ENCODE data around the gene EXOC7. TPM values are rescaled to one million over a fixed set of nuclear protein-coding genes. Genes with fewer than 3 reads are reported as not detected.
A peak's percentile ranks its signal among the peaks of the same experiment; 100 is the strongest.
"Not testable (repeated sequence)": the region's sequence is repeated elsewhere in the genome, so short reads cannot be mapped to it uniquely, and the experiment has no call there.

The EXOC7 gene
- total RNA-seq, 2 donors from 2014 or later: 85.0 to 91.9 TPM

GRCh38 chr17:76049239-76049638 is 54.3 kb downstream of the EXOC7 start:
- no peaks in the 10 kb centered on the region for H3K9me3 Mint-ChIP-seq
- DNase-seq (ENCODE audit: low spot score in 2 of 2) (no peak), ATAC-seq (no peak)
- H3K27ac Mint-ChIP-seq: peak overlapping the region; percentile 65 to 94
- H3K36me3 Mint-ChIP-seq: peaks cover 23 to 48% of the 10 kb centered on the region in 2 donors

- Mint-ChIP-seq H3K27ac (peak overlapping the region; percentile 65 to 94), H3K36me3 (peaks cover 29 to 48% of the 10 kb centered on the region in 2 donors), H3K9me3 (no peaks in the 10 kb centered on the region)
- DNase-seq (ENCODE audit: low spot score in 2 of 2) (no peak), ATAC-seq (peak in 1 of 2 donors; percentile 71)
Observed at GRCh38 chr17:76048711-76049110, 54.9 kb downstream of the EXOC7 start.

GRCh38 chr17:76048025-76048605 is 55.5 kb downstream of the EXOC7 start:
- Mint-ChIP-seq H3K27ac (peak overlapping the region; percentile 17 to 83), H3K36me3 (peaks cover 28 to 46% of the 10 kb centered on the region in 2 donors), H3K9me3 (no peaks in the 10 kb centered on the region)
- DNase-seq (ENCODE audit: low spot score in 2 of 2): no peak
- ATAC-seq: no peak

GRCh38 chr17:76046064-76046463 is 57.5 kb downstream of the EXOC7 start:
- DNase-seq (ENCODE audit: low spot score in 2 of 2) (no peak), ATAC-seq (no peak)
- no peak overlapping the region for H3K27ac Mint-ChIP-seq
- H3K9me3 Mint-ChIP-seq: no peaks in the 10 kb centered on the region
- peaks cover 28 to 46% of the 10 kb centered on the region in 2 donors for H3K36me3 Mint-ChIP-seq

GRCh38 chr17:76044475-76045007 is 59.0 kb downstream of the EXOC7 start:
- Mint-ChIP-seq H3K36me3 (peaks cover 28 to 43% of the 10 kb centered on the region in 2 donors), H3K27ac (peak overlapping the region; percentile 78 to 79)
- H3K9me3 Mint-ChIP-seq; ATAC-seq; DNase-seq (ENCODE audit: low spot score in 2 of 2): not testable (repeated sequence)

GRCh38 chr17:76042868-76043267 is 60.7 kb downstream of the EXOC7 start:
- peak overlapping the region; percentile 60 to 78 for H3K27ac Mint-ChIP-seq
- not testable (repeated sequence) for H3K9me3 Mint-ChIP-seq

GRCh38 chr17:76040376-76040775 is 63.2 kb downstream of the EXOC7 start:
- H3K36me3 Mint-ChIP-seq: peaks cover 17 to 28% of the 10 kb centered on the region in 2 donors
- no peaks in the 10 kb centered on the region for H3K9me3 Mint-ChIP-seq
- no peak overlapping the region for H3K27ac Mint-ChIP-seq
- no peak for ATAC-seq
- DNase-seq (ENCODE audit: low spot score in 2 of 2): no peak

More at GRCh38 chr17:76042868-76043267, 60.7 kb downstream of the EXOC7 start:
- H3K36me3 Mint-ChIP-seq: peaks cover 18 to 35% of the 10 kb centered on the region in 2 donors
- ATAC-seq; DNase-seq (ENCODE audit: low spot score in 2 of 2): not testable (repeated sequence)

GRCh38 chr17:76039121-76039520 is 64.5 kb downstream of the EXOC7 start:
- peaks cover 12 to 17% of the 10 kb centered on the region in 2 donors for H3K36me3 Mint-ChIP-seq
- no peaks in the 10 kb centered on the region for H3K9me3 Mint-ChIP-seq
- ATAC-seq (no peak), DNase-seq (ENCODE audit: low spot score in 2 of 2) (no peak)
- H3K27ac Mint-ChIP-seq: peak overlapping the region; percentile 46 to 55

- H3K9me3 Mint-ChIP-seq: no peaks in the 10 kb centered on the region
Observed at GRCh38 chr17:76038050-76038449, 65.5 kb downstream of the EXOC7 start.

GRCh38 chr17:76036497-76037261 is 66.9 kb downstream of the EXOC7 start:
- Mint-ChIP-seq H3K27ac (peak overlapping the region in 1 of 2 donors; percentile 42), H3K36me3 (peaks cover 4 to 9% of the 10 kb centered on the region in 2 donors), H3K9me3 (no peaks in the 10 kb centered on the region)
- DNase-seq (ENCODE audit: low spot score in 2 of 2) (no peak), ATAC-seq (no peak)

More at GRCh38 chr17:76038050-76038449, 65.5 kb downstream of the EXOC7 start:
- no peak for ATAC-seq
- no peak for DNase-seq (ENCODE audit: low spot score in 2 of 2)
- Mint-ChIP-seq H3K36me3 (peaks cover 4 to 9% of the 10 kb centered on the region in 2 donors), H3K27ac (peak overlapping the region; percentile 46 to 85)

- ATAC-seq (no peak), DNase-seq (ENCODE audit: low spot score in 2 of 2) (no peak)
- Mint-ChIP-seq H3K27ac (peak overlapping the region; percentile 33 to 93), H3K36me3 (peaks cover 4 to 9% of the 10 kb centered on the region in 2 donors), H3K9me3 (no peaks in the 10 kb centered on the region)
Observed at GRCh38 chr17:76034428-76035350, 68.9 kb downstream of the EXOC7 start.

- ATAC-seq: no peak
- no peak for DNase-seq (ENCODE audit: low spot score in 2 of 2)
- no peaks in the 10 kb centered on the region for H3K9me3 Mint-ChIP-seq
- H3K36me3 Mint-ChIP-seq: no peaks in the 10 kb centered on the region
- no peak overlapping the region for H3K27ac Mint-ChIP-seq
Observed at GRCh38 chr17:76033139-76033538, 70.4 kb downstream of the EXOC7 start.

- no peak overlapping the region for H3K27ac Mint-ChIP-seq
- H3K36me3 Mint-ChIP-seq: no peaks in the 10 kb centered on the region
- DNase-seq (ENCODE audit: low spot score in 2 of 2) (no peak), ATAC-seq (no peak)
- H3K9me3 Mint-ChIP-seq: no peaks in the 10 kb centered on the region
Observed at GRCh38 chr17:76032780-76033108, 70.8 kb downstream of the EXOC7 start.

GRCh38 chr17:76032073-76032779 is 71.4 kb downstream of the EXOC7 start:
- ATAC-seq: no peak

More at GRCh38 chr17:76032073-76032779, 71.4 kb downstream of the EXOC7 start:
- no peak overlapping the region for H3K27ac Mint-ChIP-seq
- DNase-seq (ENCODE audit: low spot score in 2 of 2): no peak
- H3K36me3 Mint-ChIP-seq: no peaks in the 10 kb centered on the region
- H3K9me3 Mint-ChIP-seq: no peaks in the 10 kb centered on the region

Measured in activated naive CD4-positive, alpha-beta T cell treated with anti-CD3 and anti-CD28 coated beads, Interleukin-2, amount 50 U/mL, for 72 hours (primary cell).